Neural crest cell (in vitro differentiated cells): ENCODE results near the gene TCP11. TPM values are rescaled to one million over a fixed set of nuclear protein-coding genes. Genes with fewer than 3 reads are reported as not detected.
A peak's percentile ranks its signal among the peaks of the same experiment; 100 is the strongest.

Experiments
- DNase-seq: peaks from one replicate; pipeline ENCODE4 v3.0.0; 2021; ENCODE audit warnings: low read depth, mixed read lengths, low spot score
- H3K27ac Mint-ChIP-seq: one replicate; pipeline ENCODE4 v1.8.0; 2021; ENCODE audit warnings: mild to moderate bottlenecking, mixed read lengths; ENCODE audit not compliant: unreplicated experiment
- H3K27me3 Mint-ChIP-seq: 2 replicates; pipeline ENCODE4 v1.8.0; 2021; ENCODE audit warnings: low read depth, mild to moderate bottlenecking, mixed read lengths
- H3K36me3 Mint-ChIP-seq: 2 replicates; pipeline ENCODE4 v1.8.0; 2021; ENCODE audit warnings: low read depth, mild to moderate bottlenecking, mixed read lengths
- H3K4me1 Mint-ChIP-seq: 2 replicates; pipeline ENCODE4 v1.8.0; 2021; ENCODE audit warnings: mixed read lengths
- H3K4me3 Mint-ChIP-seq: one replicate; pipeline ENCODE4 v1.8.0; 2021; ENCODE audit warnings: mild to moderate bottlenecking, mixed read lengths
- H3K9me3 Mint-ChIP-seq: 2 replicates; pipeline ENCODE4 v1.8.0; 2021; ENCODE audit warnings: mixed read lengths
- CTCF ChIP-seq: fragments of 200-600 bp; sonication (generic); conservative IDR thresholded peaks from 2 replicates; pipeline ENCODE4 v1.5.0; 2021; ENCODE audit warnings: antibody characterized with exemption, mild to moderate bottlenecking
- total RNA-seq: library from RNA; stranded (reverse); gene quantifications from 2 replicates; pipeline ENCODE4 v1.2.1, GENCODE V29; 2021

TCP11 gene
- total RNA-seq, 1 donor from 2014 or later, result not detected

- peaks cover 14% of the 10 kb centered on the region for H3K4me1 Mint-ChIP-seq
- TF ChIP-seq CTCF, result no peak
- H3K4me3 Mint-ChIP-seq, result no peak overlapping the region
- no peak overlapping the region for H3K27ac Mint-ChIP-seq
- no peaks in the 10 kb centered on the region for H3K27me3 Mint-ChIP-seq
- H3K36me3 Mint-ChIP-seq, result peaks cover 2% of the 10 kb centered on the region
- H3K9me3 Mint-ChIP-seq, result no peaks in the 10 kb centered on the region
- no peak for DNase-seq
Observed at GRCh38 chr6:35078896-35079295, 62.2 kb downstream of the TCP11 start.

GRCh38 chr6:35078226-35078850, 62.8 kb downstream of the TCP11 start:
- peaks cover 14% of the 10 kb centered on the region for H3K4me1 Mint-ChIP-seq
- H3K36me3 Mint-ChIP-seq, result peaks cover 3% of the 10 kb centered on the region
- no peak overlapping the region for H3K4me3 Mint-ChIP-seq
- H3K27me3 Mint-ChIP-seq, result no peaks in the 10 kb centered on the region
- no peak for DNase-seq
- no peaks in the 10 kb centered on the region for H3K9me3 Mint-ChIP-seq
- no peak for TF ChIP-seq CTCF
- H3K27ac Mint-ChIP-seq, result no peak overlapping the region

GRCh38 chr6:35077713-35078105, 63.4 kb downstream of the TCP11 start:
- no peak for DNase-seq
- no peak for TF ChIP-seq CTCF
- Mint-ChIP-seq H3K27ac (no peak overlapping the region), H3K4me1 (peaks cover 14% of the 10 kb centered on the region), H3K27me3 (no peaks in the 10 kb centered on the region), H3K9me3 (no peaks in the 10 kb centered on the region), H3K36me3 (peaks cover 3% of the 10 kb centered on the region), H3K4me3 (no peak overlapping the region)

GRCh38 chr6:35076997-35077712, 64.0 kb downstream of the TCP11 start:
- H3K36me3 Mint-ChIP-seq, result peaks cover 3% of the 10 kb centered on the region
- no peak for TF ChIP-seq CTCF
- DNase-seq, result no peak
- H3K27me3 Mint-ChIP-seq, result no peaks in the 10 kb centered on the region
- no peak overlapping the region for H3K4me3 Mint-ChIP-seq
- H3K9me3 Mint-ChIP-seq, result no peaks in the 10 kb centered on the region
- peaks cover 10% of the 10 kb centered on the region for H3K4me1 Mint-ChIP-seq
- H3K27ac Mint-ChIP-seq, result no peak overlapping the region

- Mint-ChIP-seq H3K4me1 (peaks cover 4% of the 10 kb centered on the region), H3K4me3 (no peak overlapping the region), H3K9me3 (no peaks in the 10 kb centered on the region), H3K27ac (peak overlapping the region; percentile 78), H3K27me3 (no peaks in the 10 kb centered on the region), H3K36me3 (peaks cover 3% of the 10 kb centered on the region)
- no peak for DNase-seq
- no peak for TF ChIP-seq CTCF
Observed at GRCh38 chr6:35073766-35074471, 67.2 kb downstream of the TCP11 start.
